ENCODE results near the gene WIPF1.

The WIPF1 gene

GRCh38 chr2:174595116-174595809, 2.3 kb downstream of the WIPF1 start:
- DNase-seq (ENCODE audit: low spot score): no peak

- DNase-seq (ENCODE audit: low spot score): no peak
These were observed 3.1 kb downstream of the WIPF1 start for GRCh38 chr2:174594456-174594855.

GRCh38 chr2:174593574-174594203, 3.9 kb downstream of the WIPF1 start:
- DNase-seq (ENCODE audit: low spot score): no peak

- DNase-seq (ENCODE audit: low spot score): no peak
These were observed 4.6 kb downstream of the WIPF1 start for GRCh38 chr2:174593041-174593440.

- DNase-seq (ENCODE audit: low spot score): no peak
These were observed 5.9 kb downstream of the WIPF1 start for GRCh38 chr2:174591740-174592139.

- no peak for DNase-seq (ENCODE audit: low spot score)
These were observed 6.5 kb downstream of the WIPF1 start for GRCh38 chr2:174590928-174591648.

GRCh38 chr2:174590346-174590745, 7.3 kb downstream of the WIPF1 start:
- no peak for DNase-seq (ENCODE audit: low spot score)

- no peak for DNase-seq (ENCODE audit: low spot score)
These were observed 8.3 kb downstream of the WIPF1 start for GRCh38 chr2:174589334-174589733.

GRCh38 chr2:174588463-174588862, 9.1 kb downstream of the WIPF1 start:
- DNase-seq (ENCODE audit: low spot score): no peak

- DNase-seq (ENCODE audit: low spot score): no peak
These were observed 10.0 kb downstream of the WIPF1 start for GRCh38 chr2:174587579-174587978.

GRCh38 chr2:174586418-174587295, 10.9 kb downstream of the WIPF1 start:
- no peak for DNase-seq (ENCODE audit: low spot score)

- DNase-seq (ENCODE audit: low spot score): no peak
These were observed 11.8 kb downstream of the WIPF1 start for GRCh38 chr2:174585657-174586252.

GRCh38 chr2:174585146-174585545, 12.5 kb downstream of the WIPF1 start:
- DNase-seq (ENCODE audit: low spot score): peak; percentile 56

- no peak for DNase-seq (ENCODE audit: low spot score)
These were observed 16.1 kb downstream of the WIPF1 start for GRCh38 chr2:174581491-174581890.

- no peak for DNase-seq (ENCODE audit: low spot score)
These were observed 16.7 kb downstream of the WIPF1 start for GRCh38 chr2:174580951-174581350.

GRCh38 chr2:174577967-174578589, 19.5 kb downstream of the WIPF1 start:
- DNase-seq (ENCODE audit: low spot score): peak; percentile 51

GRCh38 chr2:174575124-174575776, 22.4 kb downstream of the WIPF1 start:
- no peak for DNase-seq (ENCODE audit: low spot score)

GRCh38 chr2:174574657-174575056, 22.9 kb downstream of the WIPF1 start:
- DNase-seq (ENCODE audit: low spot score): no peak

GRCh38 chr2:174573621-174574081, 24.0 kb downstream of the WIPF1 start:
- DNase-seq (ENCODE audit: low spot score): no peak

GRCh38 chr2:174572556-174572955, 25.0 kb downstream of the WIPF1 start:
- DNase-seq (ENCODE audit: low spot score): no peak
